Activated CD4-positive, CD25-positive, alpha-beta regulatory T cell treated with anti-CD3 and anti-CD28 coated beads, Interleukin-2, amount 50 U/mL, for 24 hours (primary cell): Measurements from ENCODE around the gene ZBTB46.
"Not testable (repeated sequence)": the region's sequence is repeated elsewhere in the genome, so short reads cannot be mapped to it uniquely, and the experiment has no call there.

ENCODE experiments used
- ATAC-seq, 2 donors: fragments of 150-1000 bp; cut with Tn5 transposase; one replicate each; pipeline ENCODE4 v1.10.0; 2021; ENCODE audit warnings: mild to moderate bottlenecking in 1 of 2, moderate library complexity in 1 of 2

Gene ZBTB46

GRCh38 chr20:63814891-63815614 is 16.0 kb downstream of the ZBTB46 start:
- ATAC-seq = no peak

- ATAC-seq = no peak
Measured at GRCh38 chr20:63811491-63811875, 19.6 kb downstream of the ZBTB46 start.

- ATAC-seq = no peak
Measured at GRCh38 chr20:63810730-63811490, 20.2 kb downstream of the ZBTB46 start.

GRCh38 chr20:63809856-63810255 is 21.2 kb downstream of the ZBTB46 start:
- ATAC-seq = no peak

- ATAC-seq = no peak
Measured at GRCh38 chr20:63808964-63809674, 21.9 kb downstream of the ZBTB46 start.

- no peak for ATAC-seq
Measured at GRCh38 chr20:63808145-63808724, 22.8 kb downstream of the ZBTB46 start.

GRCh38 chr20:63807654-63808053 is 23.4 kb downstream of the ZBTB46 start:
- no peak for ATAC-seq

- no peak for ATAC-seq
Measured at GRCh38 chr20:63804308-63804636, 26.8 kb downstream of the ZBTB46 start.

- no peak for ATAC-seq
Measured at GRCh38 chr20:63802469-63803240, 28.4 kb downstream of the ZBTB46 start.

- ATAC-seq = not testable (repeated sequence)
Measured at GRCh38 chr20:63801174-63801573, 29.9 kb downstream of the ZBTB46 start.

- not testable (repeated sequence) for ATAC-seq
Measured at GRCh38 chr20:63800411-63800810, 30.7 kb downstream of the ZBTB46 start.

GRCh38 chr20:63799127-63799526 is 31.9 kb downstream of the ZBTB46 start:
- ATAC-seq = not testable (repeated sequence)

- ATAC-seq = not testable (repeated sequence)
Measured at GRCh38 chr20:63797175-63797574, 33.9 kb downstream of the ZBTB46 start.

GRCh38 chr20:63795178-63795830 is 35.8 kb downstream of the ZBTB46 start:
- no peak for ATAC-seq

- no peak for ATAC-seq
Measured at GRCh38 chr20:63794614-63795013, 36.5 kb downstream of the ZBTB46 start.

- ATAC-seq = no peak
Measured at GRCh38 chr20:63792866-63793265, 38.2 kb downstream of the ZBTB46 start.

- no peak for ATAC-seq
Measured at GRCh38 chr20:63791497-63792156, 39.4 kb downstream of the ZBTB46 start.

- no peak for ATAC-seq
Measured at GRCh38 chr20:63790572-63791168, 40.4 kb downstream of the ZBTB46 start.

- ATAC-seq = no peak
Measured at GRCh38 chr20:63789836-63790571, 41.1 kb downstream of the ZBTB46 start.

- no peak for ATAC-seq
Measured at GRCh38 chr20:63787749-63788148, 43.3 kb downstream of the ZBTB46 start.
